ENCODE results near the gene MYO1C. TPM values are rescaled to one million over a fixed set of nuclear protein-coding genes. Genes with fewer than 3 reads are reported as not detected.
"Not testable (repeated sequence)": the region's sequence is repeated elsewhere in the genome, so short reads cannot be mapped to it uniquely, and the experiment has no call there.

The MYO1C gene
- total and polyA plus RNA-seq, 8 donors = 45.2 to 158 (median 81.3) TPM

- intact Hi-C loops (cut with DNase I; ENCODE audit: low total_unique reads) = no loop called here
- H3K4me3 ChIP-seq = no peak overlapping the region
- H3K27ac ChIP-seq = no peak overlapping the region
- peaks cover 22 to 91% (median 73%) of the 10 kb centered on the region in 4 donors for H3K36me3 ChIP-seq
- peaks cover 0 to 22% (median 14%) of the 10 kb centered on the region in 4 donors for H3K4me1 ChIP-seq
- H3K9me3 ChIP-seq = no peaks in the 10 kb centered on the region
- 83 to 95% (median 90%) methylated on average over 2 of the region's 2 CpGs for WGBS, 5 donors
- no peak for TF ChIP-seq EP300 (IDR thresholded peaks at IDR 0.05)
- TF ChIP-seq POLR2AphosphoS5 (IDR thresholded peaks at IDR 0.05) = no peak
- no peak for TF ChIP-seq POLR2A (IDR thresholded peaks at IDR 0.05)
- TF ChIP-seq, protein P1, sequence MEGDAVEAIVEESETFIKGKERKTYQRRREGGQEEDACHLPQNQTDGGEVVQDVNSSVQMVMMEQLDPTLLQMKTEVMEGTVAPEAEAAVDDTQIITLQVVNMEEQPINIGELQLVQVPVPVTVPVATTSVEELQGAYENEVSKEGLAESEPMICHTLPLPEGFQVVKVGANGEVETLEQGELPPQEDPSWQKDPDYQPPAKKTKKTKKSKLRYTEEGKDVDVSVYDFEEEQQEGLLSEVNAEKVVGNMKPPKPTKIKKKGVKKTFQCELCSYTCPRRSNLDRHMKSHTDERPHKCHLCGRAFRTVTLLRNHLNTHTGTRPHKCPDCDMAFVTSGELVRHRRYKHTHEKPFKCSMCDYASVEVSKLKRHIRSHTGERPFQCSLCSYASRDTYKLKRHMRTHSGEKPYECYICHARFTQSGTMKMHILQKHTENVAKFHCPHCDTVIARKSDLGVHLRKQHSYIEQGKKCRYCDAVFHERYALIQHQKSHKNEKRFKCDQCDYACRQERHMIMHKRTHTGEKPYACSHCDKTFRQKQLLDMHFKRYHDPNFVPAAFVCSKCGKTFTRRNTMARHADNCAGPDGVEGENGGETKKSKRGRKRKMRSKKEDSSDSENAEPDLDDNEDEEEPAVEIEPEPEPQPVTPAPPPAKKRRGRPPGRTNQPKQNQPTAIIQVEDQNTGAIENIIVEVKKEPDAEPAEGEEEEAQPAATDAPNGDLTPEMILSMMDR (IDR thresholded peaks at IDR 0.05) = no peak
- DNase-seq = no peak
- H3K27me3 ChIP-seq = no peaks in the 10 kb centered on the region
These were observed 71.5 kb downstream of the MYO1C start for GRCh38 chr17:1420981-1421380.

GRCh38 chr17:1420163-1420562 is 72.3 kb downstream of the MYO1C start:
- 95 to 98% (median 97%) methylated on average over 11 of the region's 11 CpGs for WGBS, 5 donors
- H3K9me3 ChIP-seq = no peaks in the 10 kb centered on the region
- intact Hi-C loops (cut with DNase I; ENCODE audit: low total_unique reads) = no loop called here
- TF ChIP-seq POLR2A (IDR thresholded peaks at IDR 0.05) (no peak), EP300 (IDR thresholded peaks at IDR 0.05) (no peak), POLR2AphosphoS5 (IDR thresholded peaks at IDR 0.05) (no peak)
- TF ChIP-seq, protein P1 (IDR thresholded peaks at IDR 0.05) = no peak
- H3K36me3 ChIP-seq = peaks cover 22 to 85% (median 65%) of the 10 kb centered on the region in 4 donors
- peaks cover 0 to 22% (median 12%) of the 10 kb centered on the region in 4 donors for H3K4me1 ChIP-seq
- H3K4me3 ChIP-seq = no peak overlapping the region
- H3K27me3 ChIP-seq = no peaks in the 10 kb centered on the region
- no peak overlapping the region for H3K27ac ChIP-seq
- no peak for DNase-seq

- Histone ChIP-seq H3K36me3 (peaks cover 22 to 68% (median 49%) of the 10 kb centered on the region in 4 donors), H3K4me1 (peaks cover under 1 to 25% (median 15%) of the 10 kb centered on the region in 4 donors)
- intact Hi-C loops (cut with DNase I; ENCODE audit: low total_unique reads); H3K9me3 ChIP-seq; H3K4me3 ChIP-seq; H3K27me3 ChIP-seq; DNase-seq; H3K27ac ChIP-seq: not testable (repeated sequence)
- 84 to 95% (median 93%) methylated on average over 10 of the region's 10 CpGs for WGBS, 5 donors
These were observed 74.0 kb downstream of the MYO1C start for GRCh38 chr17:1418476-1418875.

DNA sequence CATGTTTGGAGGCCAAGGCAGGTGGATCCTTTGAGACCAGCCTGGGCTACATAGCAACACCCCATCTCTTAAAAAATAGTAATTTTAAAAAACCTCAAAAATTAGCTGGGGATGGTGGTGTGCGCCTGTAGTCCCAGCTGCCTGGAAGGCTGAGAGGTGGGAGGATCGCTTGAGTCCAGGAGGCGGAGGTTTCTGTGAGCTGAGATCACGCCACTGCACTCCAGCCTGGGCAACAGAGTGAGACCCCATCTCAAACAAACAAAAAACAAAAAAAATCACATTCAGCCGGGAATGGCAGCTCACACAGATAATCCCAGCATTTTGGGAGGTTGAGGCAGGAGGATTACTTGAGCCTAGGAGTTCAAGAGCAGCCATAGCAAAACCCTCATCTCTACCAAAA is 76.1 kb downstream of the MYO1C start:
- no peaks in the 10 kb centered on the region for H3K9me3 ChIP-seq
- WGBS, 5 donors = 95 to 97% (median 96%) methylated on average over 5 of the region's 5 CpGs
- intact Hi-C loops (cut with DNase I; ENCODE audit: low total_unique reads) = no loop called here
- no peak overlapping the region for H3K4me3 ChIP-seq
- H3K4me1 ChIP-seq = peaks cover 0 to 25% (median 19%) of the 10 kb centered on the region in 4 donors
- no peak for DNase-seq
- H3K27me3 ChIP-seq = no peaks in the 10 kb centered on the region
- H3K27ac ChIP-seq = no peak overlapping the region
- TF ChIP-seq, protein P1 (IDR thresholded peaks at IDR 0.05) = no peak
- TF ChIP-seq EP300 (IDR thresholded peaks at IDR 0.05) = no peak
- no peak for TF ChIP-seq POLR2A (IDR thresholded peaks at IDR 0.05)
- TF ChIP-seq POLR2AphosphoS5 (IDR thresholded peaks at IDR 0.05) = no peak
- peaks cover 12 to 48% (median 29%) of the 10 kb centered on the region in 4 donors for H3K36me3 ChIP-seq

GRCh38 chr17:1414634-1415033 is 77.9 kb downstream of the MYO1C start:
- H3K4me1 ChIP-seq = peaks cover 0 to 25% (median 19%) of the 10 kb centered on the region in 4 donors
- H3K36me3 ChIP-seq = peaks cover 1 to 30% (median 13%) of the 10 kb centered on the region in 4 donors
- no peaks in the 10 kb centered on the region for H3K9me3 ChIP-seq
- DNase-seq = no peak
- no peaks in the 10 kb centered on the region for H3K27me3 ChIP-seq
- intact Hi-C loops (cut with DNase I; ENCODE audit: low total_unique reads) = no loop called here
- H3K27ac ChIP-seq = no peak overlapping the region
- WGBS, 5 donors = 79 to 87% (median 83%) methylated on average over 10 of the region's 10 CpGs
- no peak overlapping the region for H3K4me3 ChIP-seq
- TF ChIP-seq POLR2A (IDR thresholded peaks at IDR 0.05) (no peak), POLR2AphosphoS5 (IDR thresholded peaks at IDR 0.05) (no peak), EP300 (IDR thresholded peaks at IDR 0.05) (no peak)
- TF ChIP-seq, protein P1 (IDR thresholded peaks at IDR 0.05) = no peak
